Stimulated activated naive B cell treated with anti-CD40 and anti-IgM and Interleukin-4, amounts not matched to agents 10 μg/mL and 1 μg/mL and 100 μg/mL, for 72 hours (primary cell): ENCODE results near the gene PRKCA.
A peak's percentile ranks its signal among the peaks of the same experiment; 100 is the strongest.

ENCODE experiments used
- ATAC-seq, 2 donors: fragments of 150-1000 bp; cut with Tn5 transposase; replicated peaks; 2 replicates each; pipeline ENCODE4 v1.10.0; 2021; ENCODE audit warnings: moderate library complexity in 1 of 2
- DNase-seq: peaks from one replicate; pipeline ENCODE4 v3.0.0; 2021
- H3K27ac Mint-ChIP-seq: one replicate; pipeline ENCODE4 v1.8.0; 2022; ENCODE audit warnings: mild to moderate bottlenecking, mixed read lengths
- H3K27me3 Mint-ChIP-seq, 2 donors: one replicate each; pipeline ENCODE4 v1.8.0; 2022; ENCODE audit warnings: mixed read lengths in 2 of 2
- H3K36me3 Mint-ChIP-seq, 2 donors: one replicate each; pipeline ENCODE4 v1.8.0; 2022; ENCODE audit warnings: mixed read lengths in 2 of 2, mild to moderate bottlenecking in 1 of 2
- H3K4me1 Mint-ChIP-seq, 2 donors: one replicate each; pipeline ENCODE4 v1.8.0; 2022; ENCODE audit warnings: mixed read lengths in 2 of 2, mild to moderate bottlenecking in 1 of 2
- H3K4me3 Mint-ChIP-seq, 2 donors: one replicate each; pipeline ENCODE4 v1.8.0; 2022; ENCODE audit warnings: mild to moderate bottlenecking in 2 of 2, mixed read lengths in 2 of 2, moderate library complexity in 1 of 2
- H3K9me3 Mint-ChIP-seq, 2 donors: one replicate each; pipeline ENCODE4 v1.8.0; 2022; ENCODE audit warnings: mixed read lengths in 2 of 2, mild to moderate bottlenecking in 1 of 2

Gene PRKCA

DNA sequence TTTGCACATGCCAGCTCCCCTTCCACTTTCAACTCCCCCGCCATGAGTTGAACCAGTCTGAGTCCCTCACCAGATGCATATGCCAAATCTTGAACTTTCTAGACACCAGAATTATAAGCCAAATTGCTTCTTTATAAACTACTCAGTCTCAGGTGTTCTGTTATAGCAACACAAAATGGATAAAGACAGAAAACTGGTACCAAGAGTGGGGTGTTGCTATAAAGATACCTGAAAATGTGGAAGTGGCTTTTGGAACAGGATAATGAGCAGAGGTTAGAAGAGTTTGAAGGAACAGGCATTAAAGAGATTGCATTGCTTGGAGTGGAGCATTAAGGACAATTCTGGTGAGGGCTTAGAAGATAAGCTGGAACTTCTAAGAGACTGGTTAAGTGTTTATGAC, 515.3 kb downstream of the PRKCA start:
- DNase-seq (no peak), ATAC-seq (no peak)
- Mint-ChIP-seq H3K27me3 (peaks cover 2 to 8% of the 10 kb centered on the region in 2 donors), H3K27ac (no peak overlapping the region), H3K36me3 (peaks cover 0 to 4% of the 10 kb centered on the region in 2 donors), H3K9me3 (peaks cover 5 to 10% of the 10 kb centered on the region in 2 donors), H3K4me1 (no peaks in the 10 kb centered on the region), H3K4me3 (no peak overlapping the region)

DNA sequence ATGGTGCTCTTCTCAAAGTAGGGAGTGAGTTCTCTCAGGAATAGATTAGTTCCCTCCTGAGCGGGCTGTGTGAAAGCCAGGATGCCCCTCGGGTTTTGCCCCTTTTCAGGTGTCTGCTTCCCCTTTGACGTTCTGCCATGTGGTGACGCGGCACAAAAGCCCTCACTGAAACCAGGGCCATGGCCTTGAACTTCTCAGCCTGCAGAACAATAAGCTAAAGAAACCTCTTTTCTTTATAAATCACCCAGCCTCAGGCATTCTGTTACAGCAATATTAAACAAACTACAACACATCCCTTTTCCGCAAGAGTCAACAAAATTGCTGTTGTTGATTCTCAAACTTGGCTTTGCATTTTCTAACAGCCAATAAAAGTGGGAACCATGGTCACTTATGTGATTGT, 517.1 kb downstream of the PRKCA start:
- H3K4me1 Mint-ChIP-seq: no peaks in the 10 kb centered on the region
- H3K27ac Mint-ChIP-seq: no peak overlapping the region
- peaks cover 5 to 10% of the 10 kb centered on the region in 2 donors for H3K9me3 Mint-ChIP-seq
- H3K4me3 Mint-ChIP-seq: no peak overlapping the region
- H3K36me3 Mint-ChIP-seq: peaks cover 0 to 4% of the 10 kb centered on the region in 2 donors
- H3K27me3 Mint-ChIP-seq: peaks cover 6 to 13% of the 10 kb centered on the region in 2 donors
- DNase-seq (no peak), ATAC-seq (no peak)

DNA sequence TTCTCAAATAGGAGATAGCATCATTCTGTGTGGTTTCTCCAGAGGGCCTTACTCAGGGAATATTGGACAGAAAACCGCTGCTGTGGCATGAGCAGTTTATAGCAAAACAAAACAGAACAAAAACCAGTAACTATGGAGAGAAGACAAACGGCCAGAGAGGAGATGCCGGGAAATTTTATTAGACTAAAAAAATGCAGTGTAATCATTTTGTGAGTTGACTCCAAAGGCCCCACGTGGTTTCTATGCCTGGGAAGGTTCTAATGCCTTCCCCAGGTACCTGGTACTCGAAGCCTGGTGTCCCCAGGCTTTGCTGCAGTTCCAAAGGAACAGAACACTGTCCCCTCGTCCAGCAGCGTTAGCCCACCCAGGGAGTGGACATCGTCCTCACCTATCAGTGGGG, 519.6 kb downstream of the PRKCA start:
- DNase-seq (no peak), ATAC-seq (no peak)
- peaks cover 0 to 4% of the 10 kb centered on the region in 2 donors for H3K36me3 Mint-ChIP-seq
- H3K27me3 Mint-ChIP-seq: peaks cover 13 to 23% of the 10 kb centered on the region in 2 donors
- H3K27ac Mint-ChIP-seq: no peak overlapping the region
- H3K4me1 Mint-ChIP-seq: no peaks in the 10 kb centered on the region
- peaks cover 10% of the 10 kb centered on the region in 2 donors for H3K9me3 Mint-ChIP-seq
- H3K4me3 Mint-ChIP-seq: no peak overlapping the region

DNA sequence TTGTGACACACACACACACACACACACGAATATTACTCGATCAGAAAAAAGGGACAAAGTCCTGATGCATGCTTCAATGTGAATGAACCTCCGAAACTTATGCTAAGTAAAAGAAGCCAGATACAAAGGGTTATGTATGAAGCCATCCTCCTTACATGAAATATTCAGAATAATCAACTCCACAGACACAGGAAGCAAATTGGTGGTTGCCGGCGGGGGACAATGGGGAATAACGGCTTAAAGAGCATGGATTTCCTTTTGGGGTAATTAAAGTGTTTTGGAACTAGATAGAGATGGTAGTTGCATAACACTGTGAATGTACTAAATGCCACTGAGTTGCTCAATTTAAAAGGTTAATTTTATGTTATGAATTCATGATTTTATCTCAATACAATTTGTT, 524.4 kb downstream of the PRKCA start:
- ATAC-seq: no peak
- H3K4me3 Mint-ChIP-seq: no peak overlapping the region
- DNase-seq: no peak
- H3K36me3 Mint-ChIP-seq: no peaks in the 10 kb centered on the region
- H3K27ac Mint-ChIP-seq: no peak overlapping the region
- peaks cover 2 to 5% of the 10 kb centered on the region in 2 donors for H3K4me1 Mint-ChIP-seq
- peaks cover 36 to 47% of the 10 kb centered on the region in 2 donors for H3K27me3 Mint-ChIP-seq
- H3K9me3 Mint-ChIP-seq: peaks cover 0 to 4% of the 10 kb centered on the region in 2 donors

DNA sequence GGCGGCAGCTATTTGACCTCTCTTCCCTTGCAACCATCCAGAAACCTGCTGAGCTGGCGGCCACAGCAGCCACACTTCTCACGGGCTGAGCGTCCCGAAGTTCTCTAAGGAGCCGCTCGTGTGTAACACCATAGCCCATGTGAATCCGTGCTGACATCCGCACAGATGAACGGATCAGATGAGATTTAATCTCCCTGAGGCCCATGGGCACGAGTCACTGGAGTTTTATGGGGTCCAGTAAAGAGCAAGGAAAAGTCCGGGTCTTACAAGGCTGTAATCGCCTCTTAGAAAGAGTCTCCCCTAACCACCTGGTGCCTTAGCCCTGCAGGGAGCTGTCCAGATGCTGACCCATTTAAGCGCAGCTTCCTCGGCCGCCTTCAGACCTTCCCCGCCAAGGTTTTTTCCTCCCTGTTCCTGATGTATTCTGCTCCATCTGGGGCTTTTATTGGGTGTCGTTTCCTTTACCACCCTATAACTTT, 527.0 kb downstream of the PRKCA start:
- peaks cover 2 to 5% of the 10 kb centered on the region in 2 donors for H3K4me1 Mint-ChIP-seq
- ATAC-seq (peak in 1 of 2 donors; percentile 52), DNase-seq (no peak)
- H3K9me3 Mint-ChIP-seq: peaks cover 0 to 4% of the 10 kb centered on the region in 2 donors
- peaks cover 46 to 65% of the 10 kb centered on the region in 2 donors for H3K27me3 Mint-ChIP-seq
- no peak overlapping the region for H3K27ac Mint-ChIP-seq
- H3K36me3 Mint-ChIP-seq: no peaks in the 10 kb centered on the region
- no peak overlapping the region for H3K4me3 Mint-ChIP-seq

DNA sequence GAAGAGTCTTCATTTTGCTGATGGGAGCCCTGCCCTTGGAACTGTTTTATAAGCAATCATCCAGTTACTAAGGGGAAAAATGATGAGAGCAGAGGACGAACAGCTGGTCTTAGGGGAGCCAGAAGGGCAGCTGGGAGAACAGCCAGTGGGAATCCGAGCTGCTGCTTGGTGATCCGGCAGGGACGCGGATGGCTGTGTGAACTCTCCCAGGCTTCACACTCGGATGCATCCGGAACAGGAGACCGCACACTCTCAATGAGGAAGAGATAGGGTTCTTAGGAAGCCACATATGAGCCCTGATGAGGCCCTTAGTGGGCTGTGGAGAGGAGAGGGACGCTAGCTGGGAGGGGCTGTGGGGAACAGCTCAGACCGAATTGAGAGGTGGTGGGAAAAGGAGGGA, 527.5 kb downstream of the PRKCA start:
- H3K4me3 Mint-ChIP-seq: no peak overlapping the region
- ATAC-seq (no peak), DNase-seq (no peak)
- peaks cover 0 to 4% of the 10 kb centered on the region in 2 donors for H3K9me3 Mint-ChIP-seq
- peaks cover 43 to 64% of the 10 kb centered on the region in 2 donors for H3K27me3 Mint-ChIP-seq
- H3K36me3 Mint-ChIP-seq: no peaks in the 10 kb centered on the region
- H3K27ac Mint-ChIP-seq: no peak overlapping the region
- H3K4me1 Mint-ChIP-seq: peaks cover 2 to 5% of the 10 kb centered on the region in 2 donors

DNA sequence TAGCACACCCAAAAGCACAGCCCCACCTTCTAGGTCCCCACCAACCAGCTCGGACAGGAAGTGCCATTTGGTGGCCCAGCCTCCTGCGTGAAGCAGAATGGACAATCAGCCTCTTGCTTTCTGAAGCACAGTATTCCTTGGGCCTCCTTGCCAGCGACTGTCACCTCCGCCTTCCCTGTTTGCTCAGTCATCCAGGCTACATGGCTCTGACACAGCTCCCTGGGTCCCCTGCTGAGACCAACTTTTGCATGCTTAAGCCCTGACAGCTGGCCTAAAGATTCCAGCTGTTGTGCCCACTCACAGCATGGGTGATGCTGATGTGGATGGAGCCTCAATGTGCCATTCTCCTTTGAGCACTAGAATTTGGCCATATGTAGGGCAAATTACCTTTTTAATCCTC, 528.0 kb downstream of the PRKCA start:
- H3K9me3 Mint-ChIP-seq: peaks cover 0 to 4% of the 10 kb centered on the region in 2 donors
- no peaks in the 10 kb centered on the region for H3K36me3 Mint-ChIP-seq
- H3K27me3 Mint-ChIP-seq: peaks cover 45 to 62% of the 10 kb centered on the region in 2 donors
- H3K27ac Mint-ChIP-seq: no peak overlapping the region
- H3K4me1 Mint-ChIP-seq: peaks cover 2 to 5% of the 10 kb centered on the region in 2 donors
- DNase-seq (no peak), ATAC-seq (no peak)
- no peak overlapping the region for H3K4me3 Mint-ChIP-seq

DNA sequence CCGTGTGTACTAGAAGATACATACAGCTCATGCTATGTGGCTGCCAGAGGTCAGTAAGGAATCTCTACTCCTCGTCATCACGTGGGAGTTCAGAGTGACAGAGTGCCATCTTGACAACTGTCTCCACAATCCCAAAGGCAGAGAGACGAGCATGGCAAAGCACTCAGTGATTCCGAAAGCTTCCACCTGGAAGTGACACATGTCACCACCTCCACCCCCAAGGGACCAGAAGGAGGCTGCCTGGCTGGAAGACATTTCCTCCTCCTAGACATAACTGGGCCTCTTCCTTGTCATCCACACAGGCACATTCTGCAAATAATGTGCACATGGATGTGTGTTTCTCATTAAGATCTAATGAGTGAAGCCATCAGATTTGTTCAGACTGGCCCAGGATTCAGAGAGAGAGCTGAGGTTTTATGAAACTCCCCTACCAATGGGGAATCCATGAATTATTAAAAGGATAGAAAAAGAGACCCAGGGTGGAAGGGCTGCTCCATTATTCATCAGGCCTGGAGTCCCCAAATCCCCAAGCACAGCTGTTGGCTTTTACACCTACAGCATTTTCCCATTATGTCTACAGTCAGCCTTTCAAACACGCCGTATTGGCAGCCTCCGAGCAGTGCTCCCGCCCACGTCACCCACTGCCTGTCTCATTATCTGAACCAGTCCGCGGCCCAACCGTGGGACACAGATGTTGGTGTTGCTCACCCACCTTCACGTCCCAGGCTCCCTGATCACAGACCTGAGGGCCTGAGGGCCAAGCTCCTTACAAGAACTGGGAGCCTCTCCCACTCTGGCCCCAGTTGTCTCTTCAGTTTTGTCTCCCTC, 529.2 kb downstream of the PRKCA start:
- Mint-ChIP-seq H3K4me1 (peaks cover 2 to 5% of the 10 kb centered on the region in 2 donors), H3K4me3 (no peak overlapping the region), H3K36me3 (no peaks in the 10 kb centered on the region), H3K9me3 (peaks cover 0 to 3% of the 10 kb centered on the region in 2 donors), H3K27me3 (peaks cover 52 to 73% of the 10 kb centered on the region in 2 donors), H3K27ac (no peak overlapping the region)
- ATAC-seq: no peak
- no peak for DNase-seq

DNA sequence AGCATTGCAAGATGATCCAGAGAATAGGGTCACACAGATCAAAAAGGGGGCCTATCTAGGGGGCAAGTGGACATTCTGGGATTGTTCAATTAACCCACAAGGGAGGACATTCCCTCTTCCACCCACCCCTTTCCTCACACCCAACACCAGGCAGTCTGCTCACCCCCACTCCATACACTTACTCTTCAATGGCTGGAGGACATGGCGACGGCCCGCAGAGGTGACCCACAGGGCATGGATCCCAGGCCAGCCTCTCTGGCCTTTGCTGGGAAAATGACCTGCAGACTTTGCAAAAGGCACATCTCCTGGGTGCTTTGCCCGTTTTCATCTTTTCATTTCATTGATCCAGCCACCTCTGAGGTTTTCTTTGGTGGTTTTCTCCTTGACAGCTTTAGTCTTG, 530.8 kb downstream of the PRKCA start:
- Mint-ChIP-seq H3K9me3 (no peaks in the 10 kb centered on the region), H3K4me3 (no peak overlapping the region), H3K27ac (no peak overlapping the region), H3K4me1 (peaks cover 2 to 5% of the 10 kb centered on the region in 2 donors), H3K36me3 (no peaks in the 10 kb centered on the region), H3K27me3 (peaks cover 57 to 83% of the 10 kb centered on the region in 2 donors)
- DNase-seq (no peak), ATAC-seq (no peak)

DNA sequence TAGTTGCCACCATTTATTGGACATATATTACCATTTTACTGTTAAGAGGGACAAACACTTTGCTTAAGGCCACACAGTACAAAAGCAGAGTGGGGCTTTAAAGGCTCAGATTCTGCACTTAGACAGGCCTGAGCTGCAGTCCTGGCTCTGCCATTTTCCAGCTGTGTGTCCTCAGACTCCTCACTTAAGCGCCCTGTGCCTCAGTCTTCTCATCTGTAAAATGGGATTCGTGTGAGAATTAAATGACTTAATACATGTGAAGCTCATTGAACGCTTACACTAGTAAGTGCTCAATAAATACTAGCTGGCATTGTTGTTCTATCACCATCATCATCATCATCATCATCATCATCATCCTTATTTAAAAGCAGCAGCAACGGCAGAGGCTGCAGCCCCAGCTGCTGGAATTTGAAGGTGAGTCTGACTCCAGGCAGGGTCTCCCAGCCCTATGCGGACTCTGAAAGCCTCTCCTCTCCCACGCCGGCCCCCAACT, 532.1 kb downstream of the PRKCA start:
- no peak for DNase-seq
- Mint-ChIP-seq H3K27ac (no peak overlapping the region), H3K4me3 (no peak overlapping the region), H3K36me3 (no peaks in the 10 kb centered on the region), H3K27me3 (peaks cover 56 to 76% of the 10 kb centered on the region in 2 donors), H3K9me3 (no peaks in the 10 kb centered on the region), H3K4me1 (peaks cover 0 to 2% of the 10 kb centered on the region in 2 donors)
- no peak for ATAC-seq

DNA sequence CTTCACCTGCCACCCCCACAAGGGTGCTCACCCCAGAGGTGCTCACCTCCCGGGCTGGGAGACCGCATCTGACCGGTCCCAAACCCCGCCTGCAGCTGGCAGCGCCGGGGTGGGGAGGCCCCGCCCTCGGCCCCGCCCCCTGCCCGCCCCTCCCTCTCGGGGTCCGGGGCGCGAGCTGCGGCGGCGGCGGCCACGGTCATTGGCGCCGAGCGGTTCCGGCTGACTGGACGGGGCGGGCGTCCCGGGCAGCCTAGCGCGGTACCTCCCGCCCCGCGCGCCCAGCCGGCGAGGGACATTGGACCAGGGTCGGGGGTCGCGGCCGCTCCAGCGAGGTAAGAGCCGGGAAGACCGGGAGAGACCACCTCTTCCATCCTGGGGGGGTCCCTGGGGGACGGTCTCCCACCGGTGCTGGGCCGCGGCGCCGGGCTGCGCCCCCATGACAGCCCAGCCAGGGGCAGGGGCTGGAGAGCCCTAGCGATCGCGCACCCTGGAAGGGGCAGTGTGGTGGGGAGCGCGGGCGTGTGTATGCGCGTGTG, 532.6 kb downstream of the PRKCA start, which contains the start of gene CACNG5:
TSS of gene CACNG5 (plus strand) at position 199 of the 536 bp plus-strand sequence. CDS start 42,216 bp downstream, outside the sequence.
- H3K4me3 Mint-ChIP-seq: no peak within 1 kb of the TSS
- H3K36me3 Mint-ChIP-seq: no peaks in the 10 kb centered on the region
- no peaks in the 10 kb centered on the region for H3K9me3 Mint-ChIP-seq
- peaks cover 54 to 72% of the 10 kb centered on the region in 2 donors for H3K27me3 Mint-ChIP-seq
- peaks cover 0 to 2% of the 10 kb centered on the region in 2 donors for H3K4me1 Mint-ChIP-seq
- peak in 1 of 2 donors; percentile 23 for ATAC-seq
- no peak for DNase-seq
- no peak within 1 kb of the TSS for H3K27ac Mint-ChIP-seq

DNA sequence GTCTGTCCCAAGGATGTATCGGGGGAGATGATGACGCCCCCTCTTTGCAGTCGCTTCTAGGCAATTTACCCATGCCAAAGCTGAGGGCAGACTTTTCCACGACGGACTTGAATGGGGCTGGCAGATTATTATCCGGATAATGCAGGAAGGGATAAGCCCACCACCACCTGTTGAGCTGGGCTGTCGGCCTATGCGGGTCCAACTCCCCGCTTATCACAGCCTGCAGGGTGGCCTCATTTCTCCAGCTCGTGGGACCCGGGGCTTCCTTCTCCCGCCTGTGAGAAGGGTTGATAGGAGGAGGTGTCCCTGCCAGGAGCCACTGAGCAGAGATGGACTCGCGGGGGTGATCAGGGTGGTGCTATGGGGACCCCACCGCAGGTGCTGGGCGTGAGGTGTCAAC, 533.1 kb downstream of the PRKCA start:
- H3K27me3 Mint-ChIP-seq: peaks cover 51 to 69% of the 10 kb centered on the region in 2 donors
- H3K4me1 Mint-ChIP-seq: no peaks in the 10 kb centered on the region
- no peak overlapping the region for H3K27ac Mint-ChIP-seq
- ATAC-seq: no peak
- H3K4me3 Mint-ChIP-seq: no peak overlapping the region
- H3K9me3 Mint-ChIP-seq: no peaks in the 10 kb centered on the region
- H3K36me3 Mint-ChIP-seq: no peaks in the 10 kb centered on the region
- no peak for DNase-seq

DNA sequence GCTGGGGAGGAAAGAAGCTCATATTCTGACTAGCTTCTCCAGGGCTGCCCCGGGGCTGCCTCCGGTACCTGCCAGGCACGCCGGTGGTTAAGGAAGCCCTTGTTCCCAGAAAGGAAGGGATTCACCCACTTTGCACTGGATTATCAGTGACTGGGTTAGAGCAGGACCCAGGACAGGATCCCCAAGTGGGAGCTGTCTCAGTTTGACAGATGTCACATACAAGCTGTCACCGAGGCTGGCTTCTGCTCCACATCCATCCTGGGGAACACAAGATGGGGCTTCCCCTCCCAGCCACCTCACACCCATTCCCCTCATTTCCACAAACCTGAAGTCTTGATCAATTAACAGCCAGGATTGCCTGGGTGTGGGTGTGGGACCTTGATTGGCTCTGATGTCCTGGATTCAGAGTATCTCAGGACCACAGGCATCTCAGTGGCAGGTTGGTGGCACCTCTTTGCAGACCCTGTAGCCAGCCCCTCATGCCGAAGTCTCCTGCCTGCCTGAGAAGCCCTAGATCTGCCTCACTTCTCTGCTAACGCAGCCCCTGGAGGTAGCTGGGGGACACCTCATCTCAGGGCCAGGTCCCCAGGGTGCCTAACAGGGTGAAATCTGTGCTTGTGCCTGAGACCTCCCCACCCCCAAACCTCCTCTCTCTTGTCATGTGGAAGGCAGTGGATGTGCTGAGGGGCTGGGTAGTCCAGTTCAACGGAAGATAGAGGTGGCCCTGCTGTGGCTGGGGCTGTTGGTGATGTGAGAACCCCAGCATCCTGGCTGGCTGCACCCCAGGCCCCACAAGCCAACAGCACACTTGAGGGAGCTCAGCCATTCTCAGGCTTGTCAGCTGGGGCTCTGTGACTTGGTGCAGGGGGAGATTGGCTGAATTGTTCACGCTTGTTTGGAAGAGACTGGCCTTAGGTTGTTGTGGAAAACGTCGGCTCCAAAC, 533.9 kb downstream of the PRKCA start:
- no peak for ATAC-seq
- Mint-ChIP-seq H3K9me3 (no peaks in the 10 kb centered on the region), H3K27me3 (peaks cover 46 to 69% of the 10 kb centered on the region in 2 donors), H3K4me1 (no peaks in the 10 kb centered on the region), H3K4me3 (no peak overlapping the region), H3K27ac (no peak overlapping the region), H3K36me3 (no peaks in the 10 kb centered on the region)
- DNase-seq: no peak

DNA sequence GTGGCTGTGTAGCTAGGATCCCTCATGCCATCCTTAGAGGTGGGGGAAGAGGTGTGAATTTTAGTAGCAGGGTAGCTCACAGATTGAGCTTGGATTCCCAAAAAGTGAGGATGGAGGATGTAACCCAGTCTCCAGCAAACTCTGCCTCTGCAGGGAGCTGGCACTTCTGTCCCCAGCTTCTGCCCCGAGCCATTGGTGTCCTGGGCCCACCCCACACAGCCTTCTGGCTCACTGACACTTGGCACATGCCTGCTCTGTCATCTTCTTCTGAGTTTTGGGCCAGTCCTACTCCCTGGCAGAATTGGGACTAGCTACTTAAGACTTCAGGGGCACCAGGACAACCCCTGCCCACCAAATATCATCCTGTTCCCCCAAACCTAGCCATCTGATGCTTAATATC, 534.8 kb downstream of the PRKCA start:
- H3K4me3 Mint-ChIP-seq: no peak overlapping the region
- DNase-seq (no peak), ATAC-seq (no peak)
- no peak overlapping the region for H3K27ac Mint-ChIP-seq
- no peaks in the 10 kb centered on the region for H3K4me1 Mint-ChIP-seq
- no peaks in the 10 kb centered on the region for H3K36me3 Mint-ChIP-seq
- H3K9me3 Mint-ChIP-seq: no peaks in the 10 kb centered on the region
- peaks cover 38 to 60% of the 10 kb centered on the region in 2 donors for H3K27me3 Mint-ChIP-seq
